Measurements from ENCODE around the gene SYT1.
A peak's percentile ranks its signal among the peaks of the same experiment; 100 is the strongest.

SYT1 gene

DNA sequence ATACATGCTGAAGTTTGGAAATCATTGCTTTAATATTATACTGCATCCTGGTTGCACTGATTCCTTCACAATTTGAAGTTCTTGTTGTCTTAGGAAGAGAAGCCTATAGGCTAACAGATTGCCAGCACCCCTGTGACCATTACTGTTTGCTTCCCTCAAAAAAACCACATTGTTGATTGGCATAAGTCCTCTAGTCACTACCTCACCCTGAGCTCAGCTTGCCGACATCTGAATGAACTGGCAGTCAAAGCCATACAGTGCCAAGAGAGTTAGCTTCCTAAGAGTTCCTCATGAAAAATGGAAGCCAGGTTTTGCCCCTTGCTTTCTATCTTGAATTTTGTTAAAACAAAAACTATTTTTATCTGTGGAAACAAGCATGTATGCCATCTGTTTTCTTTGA, 276.1 kb downstream of the SYT1 start:
- H3K4me3 ChIP-seq (ENCODE audit: low read depth, low read length) = no peak overlapping the region
- DNase-seq (ENCODE audit: low read depth) = no peak
- in situ Hi-C loops (cut with HindIII; ENCODE audit: low sequenced_read_pairs) = no loop called here
- TF ChIP-seq, protein P1, sequence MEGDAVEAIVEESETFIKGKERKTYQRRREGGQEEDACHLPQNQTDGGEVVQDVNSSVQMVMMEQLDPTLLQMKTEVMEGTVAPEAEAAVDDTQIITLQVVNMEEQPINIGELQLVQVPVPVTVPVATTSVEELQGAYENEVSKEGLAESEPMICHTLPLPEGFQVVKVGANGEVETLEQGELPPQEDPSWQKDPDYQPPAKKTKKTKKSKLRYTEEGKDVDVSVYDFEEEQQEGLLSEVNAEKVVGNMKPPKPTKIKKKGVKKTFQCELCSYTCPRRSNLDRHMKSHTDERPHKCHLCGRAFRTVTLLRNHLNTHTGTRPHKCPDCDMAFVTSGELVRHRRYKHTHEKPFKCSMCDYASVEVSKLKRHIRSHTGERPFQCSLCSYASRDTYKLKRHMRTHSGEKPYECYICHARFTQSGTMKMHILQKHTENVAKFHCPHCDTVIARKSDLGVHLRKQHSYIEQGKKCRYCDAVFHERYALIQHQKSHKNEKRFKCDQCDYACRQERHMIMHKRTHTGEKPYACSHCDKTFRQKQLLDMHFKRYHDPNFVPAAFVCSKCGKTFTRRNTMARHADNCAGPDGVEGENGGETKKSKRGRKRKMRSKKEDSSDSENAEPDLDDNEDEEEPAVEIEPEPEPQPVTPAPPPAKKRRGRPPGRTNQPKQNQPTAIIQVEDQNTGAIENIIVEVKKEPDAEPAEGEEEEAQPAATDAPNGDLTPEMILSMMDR (IDR thresholded peaks at IDR 0.05; ENCODE audit: low read depth, low read length, missing control alignments) = no peak

DNA sequence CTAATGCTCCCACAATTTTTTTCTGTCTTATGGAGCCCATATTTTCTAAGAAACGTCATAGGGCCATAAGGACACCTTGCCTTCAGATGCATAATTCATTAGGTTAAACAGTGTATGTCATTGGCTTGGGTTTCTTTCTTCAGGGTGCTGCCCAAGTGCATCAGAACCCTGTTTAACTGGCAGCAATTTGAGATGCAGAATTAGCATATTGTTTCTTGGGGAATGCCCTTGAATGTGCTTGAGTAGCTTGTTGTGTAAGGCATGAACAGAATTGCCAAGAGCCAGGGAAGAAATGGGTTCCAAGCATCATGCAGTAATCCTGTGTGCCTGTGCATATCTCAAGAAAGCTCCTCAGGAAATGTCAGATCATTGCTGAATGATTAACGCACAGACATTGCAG, 277.2 kb downstream of the SYT1 start:
- no peak overlapping the region for H3K4me3 ChIP-seq (ENCODE audit: low read depth, low read length)
- in situ Hi-C loops (cut with HindIII; ENCODE audit: low sequenced_read_pairs) = no loop called here
- TF ChIP-seq, protein P1 (IDR thresholded peaks at IDR 0.05; ENCODE audit: low read depth, low read length, missing control alignments) = no peak
- no peak for DNase-seq (ENCODE audit: low read depth)

DNA sequence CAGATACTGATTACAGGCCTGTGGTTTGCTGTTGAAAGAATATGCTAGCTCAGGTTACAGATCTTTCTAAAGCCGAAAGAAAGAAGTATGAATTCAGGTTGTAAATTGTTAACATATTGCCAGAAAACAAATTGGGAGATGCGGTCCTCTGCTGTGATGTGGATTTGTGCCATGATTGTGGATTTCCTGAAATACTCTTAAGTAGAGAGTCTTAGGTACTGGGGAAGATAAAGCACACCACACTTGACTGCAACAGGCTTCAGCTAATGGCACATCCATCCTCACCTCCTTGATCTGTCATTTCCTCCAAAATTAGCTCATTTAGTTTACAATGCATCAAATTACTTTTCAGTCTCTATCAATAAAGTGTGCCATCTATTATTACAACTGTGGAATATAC, 279.2 kb downstream of the SYT1 start:
- in situ Hi-C loops (cut with HindIII; ENCODE audit: low sequenced_read_pairs) = no loop called here
- peak; percentile 36 for DNase-seq (ENCODE audit: low read depth)
- TF ChIP-seq, protein P1 (IDR thresholded peaks at IDR 0.05; ENCODE audit: low read depth, low read length, missing control alignments) = no peak

DNA sequence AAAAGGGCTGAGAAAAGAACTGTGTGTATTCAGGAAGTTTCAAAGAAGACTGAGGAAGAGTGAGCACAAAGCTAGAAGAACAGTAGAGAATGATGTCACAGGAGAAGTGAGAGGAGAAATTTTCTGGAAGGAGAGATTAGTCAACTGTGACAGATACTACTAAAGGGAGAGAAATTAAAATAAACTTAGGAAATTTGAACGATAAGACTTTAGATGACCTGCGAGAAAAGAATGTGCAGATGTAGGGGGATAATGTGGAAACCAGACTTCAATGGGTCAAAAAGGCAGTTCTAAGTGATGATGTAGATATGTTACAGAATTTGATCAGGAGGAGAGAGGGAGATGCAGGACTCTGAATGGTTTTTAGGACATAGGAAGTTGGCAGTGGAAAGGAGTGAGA, 287.4 kb downstream of the SYT1 start:
- no peak overlapping the region for H3K4me3 ChIP-seq (ENCODE audit: low read depth, low read length)
- in situ Hi-C loops (cut with HindIII; ENCODE audit: low sequenced_read_pairs) = no loop called here
- DNase-seq (ENCODE audit: low read depth) = no peak
- TF ChIP-seq, protein P1 (IDR thresholded peaks at IDR 0.05; ENCODE audit: low read depth, low read length, missing control alignments) = no peak

More for the DNA sequence above, 279.2 kb downstream of the SYT1 start:
- H3K4me3 ChIP-seq (ENCODE audit: low read depth, low read length) = no peak overlapping the region

DNA sequence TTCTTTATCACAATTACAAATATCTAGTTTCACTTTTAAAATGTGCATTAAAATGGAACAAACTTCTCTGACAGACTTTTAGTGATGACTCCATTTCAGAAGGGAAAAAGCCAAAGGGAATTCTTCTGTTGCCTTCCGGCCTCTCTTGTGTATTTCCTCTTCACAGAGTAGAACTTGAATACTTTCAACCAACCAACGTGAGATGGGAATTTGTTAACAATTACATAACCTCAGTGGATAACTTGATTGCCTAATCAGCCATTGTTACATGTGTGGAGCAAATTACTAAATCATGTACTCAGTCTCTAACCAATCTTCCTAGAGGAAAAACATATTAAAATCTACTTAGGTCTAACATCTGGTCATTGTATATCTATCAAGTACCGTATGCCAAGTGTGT, 291.1 kb downstream of the SYT1 start:
- no peak overlapping the region for H3K4me3 ChIP-seq (ENCODE audit: low read depth, low read length)
- in situ Hi-C loops (cut with HindIII; ENCODE audit: low sequenced_read_pairs) = no loop called here

DNA sequence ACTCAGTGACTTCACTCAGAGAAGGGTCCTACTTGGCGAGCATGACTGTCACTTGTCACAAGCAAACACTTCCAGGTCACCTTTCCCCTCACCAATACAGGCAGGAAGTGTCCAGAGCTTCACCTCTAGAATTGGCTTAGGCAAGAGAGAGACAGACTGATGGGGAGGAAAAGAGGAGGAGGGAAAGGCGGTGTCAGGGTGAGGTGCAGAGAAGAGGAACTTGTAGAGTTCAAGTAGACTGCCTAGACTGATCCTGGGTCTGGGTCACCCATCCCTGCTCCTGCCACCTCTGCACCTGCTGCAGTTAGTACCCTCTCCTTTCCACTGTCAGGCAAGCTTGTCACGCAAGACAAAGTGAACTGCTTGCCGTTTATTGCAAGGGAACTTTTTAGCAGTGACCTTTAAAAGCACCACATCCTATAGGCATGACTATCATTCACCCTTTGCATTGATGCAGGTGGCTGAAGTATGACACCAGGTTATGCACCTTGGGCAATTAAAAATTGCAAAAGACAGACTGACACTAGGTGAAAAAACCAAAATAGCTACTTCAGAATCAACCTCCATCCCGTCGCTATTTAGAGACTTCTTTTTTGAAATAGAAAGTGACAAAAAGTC, 292.4 kb downstream of the SYT1 start:
- no peak for DNase-seq (ENCODE audit: low read depth)
- in situ Hi-C loops (cut with HindIII; ENCODE audit: low sequenced_read_pairs) = no loop called here
- TF ChIP-seq, protein P1 (IDR thresholded peaks at IDR 0.05; ENCODE audit: low read depth, low read length, missing control alignments) = no peak
- no peak overlapping the region for H3K4me3 ChIP-seq (ENCODE audit: low read depth, low read length)

More for the DNA sequence above, 291.1 kb downstream of the SYT1 start:
- DNase-seq (ENCODE audit: low read depth) = no peak
- TF ChIP-seq, protein P1 (IDR thresholded peaks at IDR 0.05; ENCODE audit: low read depth, low read length, missing control alignments) = no peak

Data from astrocyte of the cerebellum (primary cell).